DMS153 treated with DMSO at 0.1 percent for 48 hours (cell line): ENCODE results near the gene MYL11.
"Not testable (repeated sequence)": the region's sequence is repeated elsewhere in the genome, so short reads cannot be mapped to it uniquely, and the experiment has no call there.

ENCODE experiments used
- DNase-seq: peaks from one replicate; lab custom pipeline; 2025; ENCODE audit not compliant: unreplicated experiment; lab: John Stamatoyannopoulos, UW

Gene MYL11, protein sequence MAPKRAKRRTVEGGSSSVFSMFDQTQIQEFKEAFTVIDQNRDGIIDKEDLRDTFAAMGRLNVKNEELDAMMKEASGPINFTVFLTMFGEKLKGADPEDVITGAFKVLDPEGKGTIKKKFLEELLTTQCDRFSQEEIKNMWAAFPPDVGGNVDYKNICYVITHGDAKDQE

DNA sequence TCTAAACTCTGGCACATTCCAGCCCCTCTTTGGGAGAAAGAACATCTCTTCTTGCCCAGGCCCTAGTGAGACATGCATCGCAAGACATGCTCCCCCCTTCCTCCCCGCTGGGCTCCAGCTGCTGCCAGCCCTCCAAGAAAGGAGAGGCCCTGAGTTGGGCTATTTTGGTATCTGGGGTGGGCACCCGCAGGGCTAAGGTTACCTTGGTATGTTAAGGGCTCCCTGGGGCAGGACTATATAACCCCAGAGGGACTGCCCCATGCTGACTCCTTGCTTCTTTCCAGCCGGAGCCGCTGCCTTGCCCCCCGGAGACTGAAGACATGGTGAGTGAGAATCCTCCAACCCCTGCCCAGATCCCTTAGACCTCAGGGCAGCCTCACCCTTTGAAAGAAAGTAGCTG lies at the start of gene MYL11:
Gene MYL11, plus strand, starts transcription at position 265 of the 400 bp plus-strand sequence. Its CDS starts 56 bp downstream, at position 321.
- DNase-seq, result no peak

DNA sequence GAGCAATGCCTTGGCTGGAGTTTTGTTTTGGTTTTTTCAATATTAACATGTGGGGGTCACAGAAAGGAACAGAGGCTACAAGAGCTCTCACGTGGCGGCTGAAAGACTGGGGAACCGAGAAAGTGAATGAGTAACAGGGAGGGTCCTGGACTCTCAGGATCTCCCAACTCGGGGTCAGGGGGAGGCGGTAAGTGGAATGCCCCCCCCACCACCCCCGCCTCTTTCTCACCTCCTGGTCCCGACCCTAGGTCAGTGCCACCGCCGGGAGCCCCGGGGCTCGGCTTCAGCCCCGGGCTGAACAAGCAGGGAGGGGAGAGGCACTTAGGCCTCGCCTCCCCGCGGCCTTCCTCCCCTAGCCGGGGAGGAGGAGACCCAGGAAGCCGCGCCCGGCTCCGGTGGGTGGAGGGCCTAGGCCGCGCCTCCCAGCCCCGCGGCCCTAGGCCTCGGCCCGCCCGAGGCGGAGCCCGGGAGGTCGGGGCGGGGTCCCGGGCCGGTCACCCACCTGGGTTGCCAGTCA lies 40.1 kb upstream of the MYL11 start:
- DNase-seq, result peak; percentile 20

GRCh38 chr16:30335028-30335597 lies 39.5 kb upstream of the MYL11 start:
- DNase-seq, result peak; percentile 37

DNA sequence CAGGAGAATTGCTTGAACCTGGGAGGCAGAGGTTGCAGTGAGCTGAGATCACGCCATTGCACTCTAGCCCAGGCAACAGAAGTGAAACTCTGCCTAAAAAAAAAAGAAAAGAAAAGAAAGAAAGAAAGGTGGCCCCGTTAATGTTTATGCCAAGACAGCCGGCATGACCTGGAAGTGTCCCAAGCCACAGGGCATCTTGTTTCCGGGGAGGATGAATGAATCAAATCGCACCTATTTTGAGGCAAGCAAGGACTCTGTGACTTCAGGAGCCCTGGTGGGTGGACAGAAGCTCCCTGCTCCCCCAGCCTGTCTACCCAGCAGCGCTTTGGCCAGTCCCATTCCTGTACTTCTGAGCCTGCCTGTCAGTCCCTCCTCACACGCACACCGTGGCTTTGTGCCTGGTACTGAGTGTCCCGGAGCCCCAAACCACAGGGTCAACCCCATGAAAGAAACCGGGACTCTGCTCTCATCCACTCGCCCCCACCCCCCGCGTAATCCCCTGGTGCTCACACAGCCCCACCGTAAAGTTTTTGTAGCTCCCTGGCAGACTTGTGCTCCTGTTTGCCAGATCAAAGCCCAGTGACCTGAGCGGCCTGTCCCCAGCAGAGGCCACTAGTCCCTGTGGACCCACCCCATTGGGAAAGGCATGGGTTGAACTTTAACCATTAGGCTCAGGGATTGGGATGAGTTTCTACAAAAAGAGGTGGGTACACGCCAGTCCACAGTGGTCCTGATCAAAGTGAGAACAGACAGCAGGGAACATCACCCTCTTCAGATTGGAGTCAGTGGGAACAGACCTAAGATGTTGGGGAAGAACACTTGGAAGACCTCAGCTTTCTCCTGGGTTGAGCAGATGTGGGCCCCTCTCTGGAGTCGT lies 38.8 kb upstream of the MYL11 start:
- no peak for DNase-seq

DNA sequence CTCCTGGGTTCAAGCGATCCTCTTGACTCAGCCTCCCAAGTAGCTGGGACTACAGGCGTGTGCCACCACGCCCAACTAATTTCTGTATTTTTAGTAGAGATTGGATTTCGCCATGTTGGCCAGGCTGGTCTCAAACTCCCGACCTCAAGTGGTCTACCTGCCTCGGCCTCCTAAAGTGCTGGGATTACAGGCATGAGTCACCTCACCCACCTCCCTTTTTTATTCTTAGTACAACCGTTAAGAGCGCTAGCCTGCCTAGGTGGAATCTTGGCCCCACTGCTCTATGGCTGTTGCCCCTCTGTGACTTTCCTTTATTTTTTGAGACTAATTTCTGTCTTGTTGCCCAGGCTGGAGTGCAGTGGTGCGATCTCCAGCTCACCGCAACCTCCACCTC lies 36.6 kb upstream of the MYL11 start:
- not testable (repeated sequence) for DNase-seq

GRCh38 chr16:30338715-30339114 lies 35.9 kb upstream of the MYL11 start:
- DNase-seq, result not testable (repeated sequence)

DNA sequence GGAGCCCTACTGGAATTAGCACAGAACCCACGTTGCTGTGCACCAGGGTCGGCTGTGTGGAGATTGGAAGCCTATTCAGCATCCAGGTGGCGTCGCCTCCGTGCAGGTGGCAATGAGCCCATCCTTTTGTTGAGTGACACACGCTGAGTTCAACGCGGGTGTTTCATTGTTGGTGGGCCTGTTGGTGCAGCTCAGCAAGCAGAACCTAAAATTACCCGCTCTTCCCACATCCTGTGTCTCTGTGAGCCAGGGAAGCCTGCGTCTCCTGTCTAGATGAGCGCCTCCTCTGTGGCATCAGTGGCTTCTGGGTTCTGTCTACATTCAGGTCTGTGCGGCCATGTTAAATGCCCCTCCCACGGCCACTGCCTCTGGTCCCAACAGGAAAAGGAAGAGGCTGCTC lies 34.0 kb upstream of the MYL11 start:
- DNase-seq, result peak; percentile 2

- not testable (repeated sequence) for DNase-seq
These were observed 32.6 kb upstream of the MYL11 start for GRCh38 chr16:30341971-30342370.

GRCh38 chr16:30342751-30343490 lies 31.7 kb upstream of the MYL11 start:
- no peak for DNase-seq

DNA sequence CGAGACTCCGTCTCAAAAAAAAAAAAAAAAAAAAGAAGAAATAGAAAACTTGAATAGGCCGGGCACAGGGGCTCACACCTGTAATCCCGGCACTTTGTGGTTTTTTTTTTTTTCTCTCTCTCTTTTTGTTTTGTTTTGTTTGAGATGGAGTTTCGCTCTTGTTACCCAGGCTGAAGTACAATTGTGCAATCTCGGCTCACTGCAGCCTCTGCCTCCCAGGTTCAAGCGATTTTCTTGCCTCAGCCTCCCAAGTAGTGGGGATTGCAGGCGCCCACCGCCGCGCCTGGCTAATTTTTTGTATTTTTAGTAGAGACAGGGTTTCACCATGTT lies 31.1 kb upstream of the MYL11 start:
- DNase-seq, result not testable (repeated sequence)

- no peak for DNase-seq
These were observed 28.3 kb upstream of the MYL11 start for GRCh38 chr16:30346286-30346685.

DNA sequence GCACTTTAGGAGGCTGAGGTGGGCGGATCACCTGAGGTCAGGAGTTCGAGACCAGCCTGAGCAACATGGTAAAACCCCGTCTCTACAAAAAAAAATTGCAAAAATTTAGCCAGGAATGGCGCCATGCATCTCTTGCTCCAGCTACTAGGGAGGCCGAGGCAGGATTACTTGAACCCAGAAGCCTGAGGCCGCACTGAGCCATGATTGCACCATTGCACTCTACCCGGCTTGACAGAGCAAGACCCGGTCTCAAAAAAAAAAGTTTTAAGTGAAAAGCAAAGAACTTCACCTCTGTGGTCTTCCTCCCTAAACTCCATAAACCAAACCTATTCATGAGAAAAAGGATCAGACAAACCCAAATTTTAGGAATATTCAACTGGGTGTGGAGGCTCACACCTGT lies 26.5 kb upstream of the MYL11 start:
- no peak for DNase-seq

- DNase-seq, result no peak
These were observed 25.7 kb upstream of the MYL11 start for GRCh38 chr16:30348929-30349328.

DNA sequence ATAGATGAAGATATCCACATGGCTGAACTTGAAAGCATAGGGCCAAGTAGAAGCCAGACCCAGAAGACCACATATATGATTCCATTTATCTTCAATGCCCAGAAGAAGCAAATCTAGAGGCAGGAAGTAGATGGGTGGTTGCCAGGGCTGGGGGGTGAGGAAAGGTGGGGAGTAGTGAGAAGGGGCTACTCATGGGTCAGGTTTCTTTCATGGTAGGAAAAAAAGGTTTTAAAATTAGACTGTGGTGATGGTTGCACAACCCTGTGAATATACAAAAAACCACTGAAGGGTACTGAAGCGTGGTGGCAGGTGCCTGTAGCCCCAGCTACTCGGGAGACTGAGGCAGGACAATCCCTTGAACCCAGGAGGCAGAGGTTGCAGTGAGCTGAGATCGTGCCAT lies 24.9 kb upstream of the MYL11 start:
- no peak for DNase-seq

GRCh38 chr16:30350134-30350871 lies 24.3 kb upstream of the MYL11 start:
- no peak for DNase-seq

- DNase-seq, result no peak
These were observed 23.6 kb upstream of the MYL11 start for GRCh38 chr16:30351001-30351441.

- no peak for DNase-seq
These were observed 22.8 kb upstream of the MYL11 start for GRCh38 chr16:30351586-30352419.

DNA sequence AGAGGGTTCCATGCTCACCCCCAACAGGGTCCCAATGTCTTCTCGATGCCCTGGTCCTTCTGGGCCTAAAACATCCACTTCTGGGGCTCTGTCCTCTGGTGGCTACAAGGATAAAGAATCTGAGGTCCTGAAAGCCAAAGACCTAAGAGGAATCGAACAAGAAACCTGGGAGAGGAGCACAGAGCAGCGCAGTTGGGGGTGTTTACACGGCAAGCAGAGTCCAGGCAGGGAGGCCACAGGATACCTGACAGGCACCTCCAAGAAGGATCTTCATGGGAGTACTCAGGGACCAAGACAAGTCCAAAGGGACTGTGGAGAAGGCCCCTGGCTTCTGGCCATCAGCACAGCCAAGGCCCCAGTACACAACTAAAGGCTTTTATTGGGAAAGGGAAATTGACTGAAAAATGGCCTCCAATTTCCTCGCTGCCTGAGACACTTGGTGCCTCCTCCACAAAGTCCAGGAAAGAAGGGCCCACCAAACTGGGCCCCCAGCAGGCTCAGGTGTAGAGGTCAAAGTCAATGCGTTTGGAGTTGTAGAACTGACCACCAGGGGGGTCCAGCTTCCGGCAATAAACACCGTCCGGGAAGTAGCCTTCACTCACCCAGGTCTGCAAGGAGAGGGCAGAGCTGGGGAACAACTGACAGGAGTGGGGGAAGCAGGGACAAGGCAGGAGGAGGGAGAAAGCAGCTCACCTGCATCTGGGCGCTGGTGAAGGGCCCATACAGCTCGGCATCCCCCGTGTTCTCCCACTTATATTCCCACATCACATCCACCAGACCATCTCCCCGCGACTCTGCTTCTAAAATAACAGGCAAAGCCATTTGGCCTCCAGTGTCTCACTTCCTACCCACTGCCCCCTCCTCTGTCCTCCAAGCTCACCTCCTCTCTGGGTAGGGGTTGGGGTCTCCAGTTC lies 21.9 kb upstream of the MYL11 start:
- DNase-seq, result no peak
